Measurements from ENCODE around the gene COMP. TPM values are rescaled to one million over a fixed set of nuclear protein-coding genes. Genes with fewer than 3 reads are reported as not detected.

COMP gene
- total and polyA plus RNA-seq, 10 of the 15 experiments (the other 5 are each of a cell fraction or from before 2014, with no cell fraction given): 0.17 TPM; not detected in 9

DNA sequence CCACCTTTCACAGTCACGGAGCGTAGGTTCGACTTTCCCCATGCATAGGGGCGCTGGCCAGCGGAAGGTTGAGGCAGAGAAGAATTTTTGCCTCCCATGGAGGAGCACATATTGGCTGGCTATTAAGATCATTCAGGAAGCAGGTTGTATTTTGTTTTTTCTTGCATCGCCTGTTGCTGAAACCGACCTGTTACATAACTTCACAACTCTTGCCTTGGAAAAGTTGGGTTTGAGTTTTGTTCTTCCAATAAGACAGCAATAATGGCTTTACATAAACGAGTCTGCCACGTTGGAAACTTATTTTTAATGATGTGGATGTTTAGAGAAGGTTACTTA lies 42.0 kb upstream of the COMP start:
- no peak for FAIRE-seq
- Histone ChIP-seq H3K36me3 (ENCODE audit: control insufficient read depth in 2 of 2, insufficient read depth in 2 of 2, low read length in 1 of 2) (peaks cover 4 to 6% of the 10 kb centered on the region in 2 experiments; a peak in 3 of 4 replicates), H3K4me2 (ENCODE audit: control insufficient read depth, insufficient read depth) (peak overlapping the region; percentile 73), H3K27ac (ENCODE audit: control insufficient read depth, insufficient read depth) (peak overlapping the region; percentile 91), H3K4me3 (peak overlapping the region; percentile 93), H2AFZ (ENCODE audit: control insufficient read depth, low read depth, low read length) (no peak overlapping the region), H3K4me1 (ENCODE audit: control insufficient read depth, insufficient read depth, low read length) (peaks cover 11% of the 10 kb centered on the region), H3K9ac (ENCODE audit: control insufficient read depth, insufficient read depth, low read length) (peak overlapping the region; percentile 84), H3K79me2 (ENCODE audit: control insufficient read depth, insufficient read depth, low read length) (peaks cover 64% of the 10 kb centered on the region), H3K9me3 (replicated peaks; ENCODE audit: control insufficient read depth, insufficient read depth, low read length) (no peaks in the 10 kb centered on the region), H3K27me3 (replicated peaks in 1 of 2; ENCODE audit: control insufficient read depth in 2 of 2, insufficient read depth in 2 of 2, low read length in 1 of 2) (no peaks in the 10 kb centered on the region), H4K20me1 (ENCODE audit: control insufficient read depth, insufficient read depth) (peaks cover 18% of the 10 kb centered on the region)
- TF ChIP-seq FOXK2 (IDR thresholded peaks at IDR 0.05): no peak
- no peak for TF ChIP-seq PKNOX1 (IDR thresholded peaks at IDR 0.05)
- no peak for TF ChIP-seq MYC (IDR thresholded peaks at IDR 0.05; ENCODE audit: insufficient read depth, insufficient read length, insufficient replicate concordance, low read length, severe bottlenecking)
- POLR2A ChIA-PET: interaction anchor here (1.0 to 2.2 kb wide), 3 partner anchors 8 to 13 kb away, joined by 3 to 8 read pairs (median 6); no protein-coding TSS in a partner anchor
- intact Hi-C loops (cut with micrococcal nuclease; ENCODE audit: unreplicated experiment) (loop anchor here (5.0 kb wide), 1 partner anchor 241 kb away; no protein-coding TSS in a partner anchor), in situ Hi-C loops (cut with MboI) (no loop called here)
- DNase-seq (ENCODE audit: low read depth, low spot score): no peak
- RAD21 ChIA-PET (ENCODE audit: unreplicated experiment): interaction anchor here (1.2 to 3.5 kb wide), 4 partner anchors 10 to 313 kb away, joined by 3 to 24 read pairs (median 5); no protein-coding TSS in a partner anchor
- SMC1A ChIA-PET (ENCODE audit: uncharacterized antibody, unreplicated experiment): interaction anchor here (2.3 to 4.2 kb wide), 2 partner anchors 10 to 30 kb away, joined by 4 to 24 read pairs; no protein-coding TSS in a partner anchor
- peak; percentile 14 for ATAC-seq
- no TSS peak for BruUV-seq (replicated peaks)
- 0% methylated on average over 9 of the region's 9 CpGs for WGBS (ENCODE audit: insufficient coverage, insufficient replicate concordance, low lambda C conversion rate, missing lambda C conversion rate)
- CTCF ChIA-PET: interaction anchor here (8.2 kb wide), 1 partner anchor 14 kb away, joined by 109 read pairs; no protein-coding TSS in a partner anchor

All from GM12878 (cell line).